ENCODE data around the gene ITPK1.

Gene ITPK1

GRCh38 chr14:93082576-93083001 is 33.1 kb downstream of the ITPK1 start:
- no peak for DNase-seq (ENCODE audit: low read depth)
- TF ChIP-seq CTCF (conservative IDR thresholded peaks at IDR 0.05; ENCODE audit: low read length) = no peak
- no peak overlapping the region for H3K4me3 ChIP-seq (ENCODE audit: low read length)

DNA sequence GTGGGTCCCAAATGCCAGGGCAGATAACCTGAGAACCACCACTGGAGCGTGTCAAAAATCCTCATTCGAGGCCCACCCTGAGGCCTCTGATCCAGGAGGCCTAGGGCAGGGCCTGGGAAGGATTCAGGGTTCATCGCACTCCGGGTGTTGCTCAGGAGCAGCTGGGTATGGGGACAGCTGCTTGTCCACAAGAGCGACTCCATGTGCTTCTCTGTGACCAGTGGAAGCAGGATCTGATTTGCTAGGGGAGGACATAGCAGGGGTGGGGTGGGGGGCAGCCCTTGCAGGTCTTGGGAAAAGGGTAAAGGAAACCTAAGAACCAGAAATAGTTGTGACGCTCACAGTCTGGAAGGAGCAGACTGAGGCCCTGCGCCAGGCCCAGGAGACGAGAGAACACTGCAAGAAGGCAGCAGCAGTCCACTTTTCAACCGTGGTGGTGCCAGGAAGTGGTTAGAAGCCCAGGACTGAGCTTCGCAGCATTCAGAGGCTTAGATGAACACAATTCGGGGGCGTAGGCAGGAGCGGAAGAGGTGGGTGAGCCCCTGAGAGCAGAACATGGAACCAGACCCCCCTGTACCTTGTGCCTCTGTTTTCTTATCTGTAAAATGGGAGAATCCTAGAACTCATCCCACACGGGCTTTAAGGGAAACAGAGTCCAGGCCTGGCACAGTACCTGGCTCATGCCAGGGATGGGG is 33.7 kb downstream of the ITPK1 start:
- H3K4me3 ChIP-seq (ENCODE audit: low read length) = no peak overlapping the region

DNA sequence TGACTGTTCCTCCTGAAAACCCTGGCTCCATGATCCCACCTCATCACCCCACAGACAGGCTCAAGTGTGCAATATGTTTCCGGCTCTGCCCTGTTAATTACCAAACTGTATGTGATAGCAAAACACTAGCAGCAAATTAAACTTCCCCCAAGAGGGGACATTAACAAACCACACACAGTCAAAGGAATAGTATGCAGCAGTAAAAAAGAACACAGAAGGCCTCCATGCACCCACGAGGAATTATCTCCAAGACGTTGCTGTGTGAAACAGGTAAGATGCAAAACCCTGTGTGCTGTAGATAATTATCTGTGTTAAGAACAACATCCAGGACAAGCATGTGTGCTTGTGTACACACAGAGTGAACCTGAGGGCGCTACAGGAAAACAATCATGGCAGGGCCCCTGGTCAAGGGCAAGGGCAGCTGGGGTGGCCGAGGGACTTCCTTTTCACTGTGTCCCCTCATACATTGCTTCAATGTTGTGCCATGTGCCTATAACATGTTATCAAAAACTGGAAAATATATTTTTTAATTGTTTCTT is 35.8 kb downstream of the ITPK1 start:
- no peak for DNase-seq (ENCODE audit: low read depth)
- TF ChIP-seq CTCF (conservative IDR thresholded peaks at IDR 0.05; ENCODE audit: low read length) = no peak

More for the DNA sequence above, 33.7 kb downstream of the ITPK1 start:
- no peak for TF ChIP-seq CTCF (conservative IDR thresholded peaks at IDR 0.05; ENCODE audit: low read length)
- DNase-seq (ENCODE audit: low read depth) = no peak

GRCh38 chr14:93079321-93079720 is 36.4 kb downstream of the ITPK1 start:
- H3K4me3 ChIP-seq (ENCODE audit: low read length) = no peak overlapping the region
- TF ChIP-seq CTCF (conservative IDR thresholded peaks at IDR 0.05; ENCODE audit: low read length) = peak; percentile 20; the same call in 1 of the 2 replicates
- no peak for DNase-seq (ENCODE audit: low read depth)

More for the DNA sequence above, 35.8 kb downstream of the ITPK1 start:
- no peak overlapping the region for H3K4me3 ChIP-seq (ENCODE audit: low read length)

GRCh38 chr14:93078870-93079269 is 36.9 kb downstream of the ITPK1 start:
- no peak overlapping the region for H3K4me3 ChIP-seq (ENCODE audit: low read length)
- DNase-seq (ENCODE audit: low read depth) = peak; percentile 91
- no peak for TF ChIP-seq CTCF (conservative IDR thresholded peaks at IDR 0.05; ENCODE audit: low read length)

DNA sequence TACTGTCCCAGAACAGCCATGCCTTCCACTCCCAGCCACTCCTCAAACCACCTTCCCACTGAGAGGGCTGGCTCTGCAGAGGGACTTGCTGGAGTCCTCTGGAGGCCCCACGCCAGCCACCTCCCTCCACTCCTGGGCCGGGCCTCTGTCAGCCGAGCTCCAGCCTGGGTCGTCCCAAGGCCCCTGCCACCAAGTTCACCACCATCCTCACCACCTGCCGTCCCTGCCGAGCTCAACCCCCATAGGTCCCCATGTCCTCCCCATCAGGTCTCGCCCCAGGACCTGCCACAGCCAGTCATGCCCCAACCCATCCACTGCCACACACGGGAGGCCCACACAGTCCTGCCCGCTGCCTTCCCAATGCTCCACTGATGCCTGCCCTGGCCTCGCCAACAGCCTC is 39.0 kb downstream of the ITPK1 start:
- DNase-seq (ENCODE audit: low read depth) = no peak
- H3K4me3 ChIP-seq (ENCODE audit: low read length) = no peak overlapping the region
- TF ChIP-seq CTCF (conservative IDR thresholded peaks at IDR 0.05; ENCODE audit: low read length) = no peak

DNA sequence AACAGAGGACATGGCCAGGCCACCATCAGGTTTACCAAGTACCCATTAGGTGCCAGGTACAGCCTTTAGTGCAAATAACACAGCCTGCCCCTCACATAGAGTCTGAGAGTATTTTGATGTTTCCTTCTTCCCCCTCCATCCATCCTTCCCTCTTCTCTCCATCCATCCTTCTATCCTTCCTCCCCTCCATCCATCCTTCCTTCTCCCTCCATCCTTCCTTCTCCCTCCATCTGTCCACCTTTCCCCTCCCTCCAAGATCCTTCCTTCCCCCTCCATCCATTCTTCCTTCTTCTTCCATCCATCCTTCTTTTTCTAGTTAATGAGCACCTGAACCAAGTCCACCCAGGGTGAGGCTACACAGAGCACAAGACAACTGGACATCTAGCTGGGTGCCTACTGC is 39.8 kb downstream of the ITPK1 start:
- H3K4me3 ChIP-seq (ENCODE audit: low read length) = no peak overlapping the region
- TF ChIP-seq CTCF (conservative IDR thresholded peaks at IDR 0.05; ENCODE audit: low read length) = no peak
- DNase-seq (ENCODE audit: low read depth) = no peak

Measured in AG10803 (cell line).